ENCODE measurements around the gene NPIPA3. TPM values are rescaled to one million over a fixed set of nuclear protein-coding genes. Genes with fewer than 3 reads are reported as not detected.
"Not testable (repeated sequence)": the region's sequence is repeated elsewhere in the genome, so short reads cannot be mapped to it uniquely, and the experiment has no call there.

The NPIPA3 gene
- total RNA-seq (1 to 10 TPM in 1 of 4 donors, under 1 TPM in 1, not detected in 2; 0.71 to 2.8 TPM), polyA plus RNA-seq (1 to 10 TPM in 1 of 3 donors, under 1 TPM in 1, not detected in 1; 0.54 to 1.2 TPM)

- H3K27ac ChIP-seq; H3K4me3 ChIP-seq; H3K9me3 ChIP-seq; H3K36me3 ChIP-seq; intact Hi-C loops (cut with DNase I); H3K27me3 ChIP-seq; DNase-seq; H3K4me1 ChIP-seq: not testable (repeated sequence)
- no CpG with 5 or more reads among the region's 73 CpGs for WGBS, 2 donors
These were observed at the start of gene NPIPA3 for GRCh38 chr16:14703156-14704011. TSS of gene NPIPA3 (plus strand) at chr16:14703411. CDS start at chr16:14708944, 5,533 bp downstream.

GRCh38 chr16:14658063-14658462 lies 45.1 kb upstream of the NPIPA3 start:
- Histone ChIP-seq H3K4me1 (no peaks in the 10 kb centered on the region), H3K27ac (no peak overlapping the region), H3K36me3 (peaks cover 24 to 94% (median 47%) of the 10 kb centered on the region in 4 donors), H3K4me3 (no peak overlapping the region), H3K27me3 (no peaks in the 10 kb centered on the region), H3K9me3 (no peaks in the 10 kb centered on the region)
- intact Hi-C loops (cut with DNase I): no loop called here
- TF ChIP-seq CTCF (IDR thresholded peaks at IDR 0.05) (no peak), POLR2AphosphoS5 (IDR thresholded peaks at IDR 0.05) (no peak), POLR2A (IDR thresholded peaks at IDR 0.05) (no peak), EP300 (IDR thresholded peaks at IDR 0.05) (no peak)
- DNase-seq: no peak
- WGBS, 2 donors: 16 to 61% methylated on average over 2 of the region's 2 CpGs

GRCh38 chr16:14667347-14668266 lies 35.6 kb upstream of the NPIPA3 start:
- 52 to 84% methylated on average over 16 of the region's 16 CpGs for WGBS, 2 donors
- Histone ChIP-seq H3K36me3 (peaks cover 22 to 68% (median 47%) of the 10 kb centered on the region in 4 donors), H3K4me1 (no peaks in the 10 kb centered on the region), H3K27ac (no peak overlapping the region), H3K27me3 (no peaks in the 10 kb centered on the region), H3K9me3 (no peaks in the 10 kb centered on the region), H3K4me3 (no peak overlapping the region)
- no peak for TF ChIP-seq EP300 (IDR thresholded peaks at IDR 0.05)
- TF ChIP-seq POLR2A (IDR thresholded peaks at IDR 0.05): no peak
- no peak for TF ChIP-seq POLR2AphosphoS5 (IDR thresholded peaks at IDR 0.05)
- TF ChIP-seq CTCF (IDR thresholded peaks at IDR 0.05): no peak
- intact Hi-C loops (cut with DNase I): no loop called here
- DNase-seq: no peak

GRCh38 chr16:14668556-14669223 lies 34.5 kb upstream of the NPIPA3 start:
- no peak overlapping the region for H3K27ac ChIP-seq
- TF ChIP-seq EP300 (IDR thresholded peaks at IDR 0.05) (no peak), POLR2A (IDR thresholded peaks at IDR 0.05) (no peak), POLR2AphosphoS5 (IDR thresholded peaks at IDR 0.05) (no peak), CTCF (IDR thresholded peaks at IDR 0.05) (no peak)

More at GRCh38 chr16:14668556-14669223, 34.5 kb upstream of the NPIPA3 start:
- Histone ChIP-seq H3K27me3 (no peaks in the 10 kb centered on the region), H3K4me3 (no peak overlapping the region), H3K36me3 (peaks cover 18 to 57% (median 38%) of the 10 kb centered on the region in 4 donors), H3K9me3 (no peaks in the 10 kb centered on the region), H3K4me1 (no peaks in the 10 kb centered on the region)
- intact Hi-C loops (cut with DNase I): no loop called here
- WGBS, 2 donors: 20 to 63% methylated on average over 7 of the region's 7 CpGs
- DNase-seq: no peak
